Measurements from ENCODE around the gene AGBL1.
A peak's percentile ranks its signal among the peaks of the same experiment; 100 is the strongest.
"Not testable (repeated sequence)": the region's sequence is repeated elsewhere in the genome, so short reads cannot be mapped to it uniquely, and the experiment has no call there.

The AGBL1 gene

DNA sequence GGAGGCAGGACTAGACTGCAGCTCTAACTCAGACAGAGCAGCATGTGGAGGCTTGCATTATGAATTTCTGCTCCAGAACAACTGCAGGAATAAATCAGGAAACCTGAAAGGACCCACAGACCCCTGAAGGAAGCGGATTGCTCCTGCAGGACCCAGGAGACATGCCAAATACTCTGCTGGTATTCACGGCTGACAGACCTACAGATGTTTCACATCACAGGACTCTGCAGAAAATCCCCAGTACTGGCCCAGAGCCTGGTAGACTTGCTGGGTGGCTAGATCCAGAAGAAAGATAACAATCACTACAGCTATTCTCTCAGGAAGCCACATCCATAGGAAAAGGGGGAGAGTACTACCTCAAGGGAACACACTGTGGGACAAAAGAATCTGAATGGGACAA lies 942.1 kb downstream of the AGBL1 start:
- no peak overlapping the region for H3K4me3 ChIP-seq (replicated peaks; ENCODE audit: low read depth, low read length)
- DNase-seq (ENCODE audit: low read depth): no peak
- TF ChIP-seq, protein P1, sequence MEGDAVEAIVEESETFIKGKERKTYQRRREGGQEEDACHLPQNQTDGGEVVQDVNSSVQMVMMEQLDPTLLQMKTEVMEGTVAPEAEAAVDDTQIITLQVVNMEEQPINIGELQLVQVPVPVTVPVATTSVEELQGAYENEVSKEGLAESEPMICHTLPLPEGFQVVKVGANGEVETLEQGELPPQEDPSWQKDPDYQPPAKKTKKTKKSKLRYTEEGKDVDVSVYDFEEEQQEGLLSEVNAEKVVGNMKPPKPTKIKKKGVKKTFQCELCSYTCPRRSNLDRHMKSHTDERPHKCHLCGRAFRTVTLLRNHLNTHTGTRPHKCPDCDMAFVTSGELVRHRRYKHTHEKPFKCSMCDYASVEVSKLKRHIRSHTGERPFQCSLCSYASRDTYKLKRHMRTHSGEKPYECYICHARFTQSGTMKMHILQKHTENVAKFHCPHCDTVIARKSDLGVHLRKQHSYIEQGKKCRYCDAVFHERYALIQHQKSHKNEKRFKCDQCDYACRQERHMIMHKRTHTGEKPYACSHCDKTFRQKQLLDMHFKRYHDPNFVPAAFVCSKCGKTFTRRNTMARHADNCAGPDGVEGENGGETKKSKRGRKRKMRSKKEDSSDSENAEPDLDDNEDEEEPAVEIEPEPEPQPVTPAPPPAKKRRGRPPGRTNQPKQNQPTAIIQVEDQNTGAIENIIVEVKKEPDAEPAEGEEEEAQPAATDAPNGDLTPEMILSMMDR (IDR thresholded peaks at IDR 0.05; ENCODE audit: low read length, missing control alignments): no peak

GRCh38 chr15:87031540-87032230 lies 952.0 kb downstream of the AGBL1 start:
- no peak for DNase-seq (ENCODE audit: low read depth)
- TF ChIP-seq, protein P1 (IDR thresholded peaks at IDR 0.05; ENCODE audit: low read length, missing control alignments): no peak
- no peak overlapping the region for H3K4me3 ChIP-seq (replicated peaks; ENCODE audit: low read depth, low read length)

DNA sequence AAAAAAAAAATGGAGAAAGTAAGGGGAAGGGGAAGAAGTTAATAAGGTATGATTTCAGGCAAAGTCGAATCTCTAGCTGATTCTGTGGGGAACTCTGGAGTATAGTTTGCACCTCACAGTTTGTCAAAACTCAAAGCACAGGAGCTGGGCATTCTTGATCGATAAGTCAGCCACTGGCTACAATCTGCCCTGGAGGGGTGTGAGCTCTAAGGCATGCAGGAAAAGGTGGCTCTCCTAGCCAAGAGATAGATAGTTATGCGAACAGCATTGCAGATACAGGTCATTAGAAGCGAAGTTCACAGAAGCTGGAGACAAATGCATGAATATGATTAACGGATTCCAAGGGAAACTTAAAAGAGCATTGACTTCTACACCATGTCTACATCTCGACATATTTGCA lies 952.6 kb downstream of the AGBL1 start:
- no peak overlapping the region for H3K4me3 ChIP-seq (replicated peaks; ENCODE audit: low read depth, low read length)
- DNase-seq (ENCODE audit: low read depth): no peak
- TF ChIP-seq, protein P1 (IDR thresholded peaks at IDR 0.05; ENCODE audit: low read length, missing control alignments): no peak

- H3K4me3 ChIP-seq (replicated peaks; ENCODE audit: low read depth, low read length): no peak overlapping the region
- TF ChIP-seq, protein P1 (IDR thresholded peaks at IDR 0.05; ENCODE audit: low read length, missing control alignments): peak; percentile 12
- DNase-seq (ENCODE audit: low read depth): peak; percentile 2
Observed at GRCh38 chr15:87033056-87033455, 953.4 kb downstream of the AGBL1 start.

GRCh38 chr15:87034886-87035285 lies 955.2 kb downstream of the AGBL1 start:
- no peak for DNase-seq (ENCODE audit: low read depth)
- H3K4me3 ChIP-seq (replicated peaks; ENCODE audit: low read depth, low read length): no peak overlapping the region
- TF ChIP-seq, protein P1 (IDR thresholded peaks at IDR 0.05; ENCODE audit: low read length, missing control alignments): no peak

DNA sequence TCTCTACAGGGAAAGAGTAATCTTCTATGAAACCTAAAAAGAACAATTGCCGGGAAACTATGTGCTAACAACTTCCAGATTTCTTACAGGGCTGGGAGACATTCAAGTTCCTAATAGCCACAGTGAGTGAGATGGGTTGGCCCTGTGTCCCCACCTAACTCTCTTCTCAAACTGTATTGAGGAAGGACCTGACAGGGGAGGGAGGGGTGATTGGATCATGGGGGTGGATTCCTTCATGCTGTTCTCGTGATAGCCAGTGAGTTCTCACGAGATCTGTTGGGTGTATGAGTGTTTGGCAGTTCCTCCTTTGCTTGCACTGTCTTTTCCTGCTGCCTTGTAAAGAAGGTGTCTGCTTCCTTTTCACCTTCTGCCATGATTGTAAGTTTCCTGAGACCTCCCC lies 958.7 kb downstream of the AGBL1 start:
- no peak for DNase-seq (ENCODE audit: low read depth)
- TF ChIP-seq, protein P1 (IDR thresholded peaks at IDR 0.05; ENCODE audit: low read length, missing control alignments): no peak

DNA sequence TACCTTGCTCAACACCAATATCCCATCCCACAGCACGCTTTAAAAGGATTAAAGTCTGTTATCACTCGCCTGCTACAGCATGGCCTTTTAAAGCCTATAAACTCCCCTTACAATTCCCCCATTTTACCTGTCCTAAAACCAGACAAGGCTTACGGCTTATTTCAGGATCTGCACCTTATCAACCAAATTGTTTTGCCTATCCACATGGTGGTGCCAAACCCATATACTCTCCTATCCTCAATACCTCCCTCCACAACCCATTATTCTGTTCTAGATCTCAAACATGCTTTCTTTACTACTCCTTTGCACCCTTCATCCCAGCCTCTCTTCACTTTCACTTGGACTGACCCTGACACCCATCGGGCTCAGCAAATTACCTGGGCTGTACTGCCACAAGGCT lies 962.9 kb downstream of the AGBL1 start:
- not testable (repeated sequence) for H3K4me3 ChIP-seq (replicated peaks; ENCODE audit: low read depth, low read length); DNase-seq (ENCODE audit: low read depth)

More for the DNA sequence above, 958.7 kb downstream of the AGBL1 start:
- no peak overlapping the region for H3K4me3 ChIP-seq (replicated peaks; ENCODE audit: low read depth, low read length)

Data from fibroblast of pulmonary artery (primary cell).